CD14-positive monocyte (primary cell): Measurements from ENCODE around the gene GRK3. TPM values are rescaled to one million over a fixed set of nuclear protein-coding genes. Genes with fewer than 3 reads are reported as not detected.

ENCODE experiments used
- DNase-seq, 3 donors: peaks; one replicate each; pipeline ENCODE4 v3.0.0-alpha.2; 2011 to 2022
- H2AFZ ChIP-seq: 2 replicates; pipeline ENCODE4 v1.6.0; 2012; ENCODE audit warnings: mild to moderate bottlenecking, low read depth, low read length, inconsistent platforms; ENCODE audit not compliant: insufficient read depth, poor library complexity, severe bottlenecking
- H3K27ac ChIP-seq, 2 donors: 1 replicate in 1 of 2; 2 replicates in 1 of 2; pipeline ENCODE4 v1.5.1; 2012 to 2013; ENCODE audit warnings: low read length in 2 of 2, control low read depth in 1 of 2, inconsistent platforms in 1 of 2, low read depth in 1 of 2, mild to moderate bottlenecking in 1 of 2
- H3K27me3 ChIP-seq, 2 donors: one replicate each; pipeline versions ENCODE4 v1.6.0 to v1.6.1; 2011 to 2013; ENCODE audit warnings: low read length in 2 of 2; ENCODE audit not compliant: control insufficient read depth in 2 of 2, insufficient read depth in 2 of 2
- H3K36me3 ChIP-seq, 2 donors: replicated peaks in 1 of 2; 1 replicate in 1 of 2; 2 replicates in 1 of 2; pipeline versions ENCODE4 v1.5.1 to v1.6.1; 2012 to 2013; ENCODE audit warnings: low read length in 2 of 2, control low read depth in 1 of 2, inconsistent platforms in 1 of 2, mild to moderate bottlenecking in 1 of 2; ENCODE audit not compliant: insufficient read depth in 2 of 2, control insufficient read depth in 1 of 2
- H3K4me1 ChIP-seq, 2 donors: 1 replicate in 1 of 2; 2 replicates in 1 of 2; pipeline versions ENCODE4 v1.5.1 to v1.6.1; 2012 to 2013; ENCODE audit warnings: low read length in 2 of 2, control low read depth in 1 of 2, inconsistent platforms in 1 of 2, mild to moderate bottlenecking in 1 of 2, moderate library complexity in 1 of 2; ENCODE audit not compliant: insufficient read depth in 2 of 2, control insufficient read depth in 1 of 2
- H3K4me2 ChIP-seq: replicated peaks from 2 replicates; pipeline ENCODE3; 2012; ENCODE audit warnings: low read length, moderate library complexity, mild to moderate bottlenecking; ENCODE audit not compliant: poor library complexity, severe bottlenecking; ENCODE audit errors: extremely low read depth
- H3K4me3 ChIP-seq, 3 experiments: fragments of 200-600 bp in 1 of 3; sonication (generic) in 1 of 3; replicated peaks in 1 of 3; 1 replicate in 2 of 3; 2 replicates in 1 of 3; pipeline ENCODE4 v1.5.1; 2011 to 2013; ENCODE audit warnings: low read length in 3 of 3, mild to moderate bottlenecking in 3 of 3, control low read depth in 2 of 3, low read depth in 2 of 3, inconsistent platforms in 1 of 3, moderate library complexity in 1 of 3
- H3K79me2 ChIP-seq: 2 replicates; pipeline ENCODE4 v1.6.0; 2012; ENCODE audit warnings: mild to moderate bottlenecking, control low read depth, inconsistent platforms, low read length, moderate library complexity; ENCODE audit not compliant: insufficient read depth
- H3K9ac ChIP-seq: 2 replicates; pipeline ENCODE4 v1.6.0; 2017; ENCODE audit warnings: low read length, mild to moderate bottlenecking; ENCODE audit not compliant: insufficient read depth, poor library complexity, severe bottlenecking
- H3K9me3 ChIP-seq, 2 donors: replicated peaks in 1 of 2; 1 replicate in 1 of 2; 2 replicates in 1 of 2; pipeline versions ENCODE4 v1.5.1 to v1.6.1; 2012 to 2013; ENCODE audit warnings: low read length in 2 of 2, control low read depth in 1 of 2; ENCODE audit not compliant: control insufficient read depth in 1 of 2, insufficient read depth in 1 of 2
- H4K20me1 ChIP-seq: 2 replicates; pipeline ENCODE4 v1.6.0; 2012; ENCODE audit warnings: mild to moderate bottlenecking, low read length, control low read depth, moderate library complexity; ENCODE audit not compliant: insufficient read depth
- H3K27ac Mint-ChIP-seq, 7 donors: one replicate each; pipeline ENCODE4 v1.8.0; 2020; ENCODE audit warnings: mild to moderate bottlenecking in 7 of 7, mixed read lengths in 7 of 7, moderate library complexity in 6 of 7, inconsistent platforms in 2 of 7
- H3K27me3 Mint-ChIP-seq, 3 donors: one replicate each; pipeline ENCODE4 v1.8.0; 2021 to 2022; ENCODE audit warnings: low read depth in 3 of 3, mild to moderate bottlenecking in 3 of 3, mixed read lengths in 3 of 3, moderate library complexity in 3 of 3, inconsistent platforms in 1 of 3
- H3K36me3 Mint-ChIP-seq, 2 donors: one replicate each; pipeline ENCODE4 v1.8.0; 2020; ENCODE audit warnings: mixed read lengths in 2 of 2, inconsistent platforms in 1 of 2, mild to moderate bottlenecking in 1 of 2
- H3K4me1 Mint-ChIP-seq: one replicate; pipeline ENCODE4 v1.8.0; 2020; ENCODE audit warnings: mild to moderate bottlenecking, mixed read lengths
- H3K4me3 Mint-ChIP-seq, 2 donors: one replicate each; pipeline ENCODE4 v1.8.0; 2020; ENCODE audit warnings: mild to moderate bottlenecking in 2 of 2, mixed read lengths in 2 of 2, moderate library complexity in 1 of 2
- H3K9me3 Mint-ChIP-seq, 7 donors: one replicate each; pipeline ENCODE4 v1.8.0; 2020 to 2022; ENCODE audit warnings: mixed read lengths in 7 of 7, mild to moderate bottlenecking in 6 of 7, moderate library complexity in 6 of 7, inconsistent platforms in 2 of 7
- WGBS: methylation state at CpG from one replicate; pipeline ENCODE4 v1.1.5; 2013; ENCODE audit warnings: missing lambda C conversion rate; ENCODE audit not compliant: insufficient coverage; 5-methylcytosine and 5-hydroxymethylcytosine counted together
- intact Hi-C, 2 donors: fragments of 100-400 bp; cut with micrococcal nuclease; formaldehyde crosslinking; loops; one replicate each; pipeline versions ENCODE4 v1.15.0 to v1.15.1; 2023
- polyA plus RNA-seq, 3 donors: library from polyadenylated mRNA; depleted of rRNA in 1 of 3; unstranded in 2 of 3; stranded (reverse) in 1 of 3; fragments of 300-500 nt in 2 of 3; fragments of >200 nt in 1 of 3; fragmentation: Illumina TruSeq in 2 of 3; gene quantifications; 1 replicate in 2 of 3; 2 replicates in 1 of 3; pipeline ENCODE4 v1.2.3, GENCODE V29; 2012 to 2021
- TF ChIP-seq, protein P1 (sequence below): fragments of 200-600 bp; IDR thresholded peaks from one replicate; pipeline ENCODE4 v1.8.0; 2022; ENCODE audit warnings: antibody characterized with exemption, mild to moderate bottlenecking

The GRK3 gene
- polyA plus RNA-seq, 3 donors = 8.3 to 33.3 (median 9.6) TPM

DNA sequence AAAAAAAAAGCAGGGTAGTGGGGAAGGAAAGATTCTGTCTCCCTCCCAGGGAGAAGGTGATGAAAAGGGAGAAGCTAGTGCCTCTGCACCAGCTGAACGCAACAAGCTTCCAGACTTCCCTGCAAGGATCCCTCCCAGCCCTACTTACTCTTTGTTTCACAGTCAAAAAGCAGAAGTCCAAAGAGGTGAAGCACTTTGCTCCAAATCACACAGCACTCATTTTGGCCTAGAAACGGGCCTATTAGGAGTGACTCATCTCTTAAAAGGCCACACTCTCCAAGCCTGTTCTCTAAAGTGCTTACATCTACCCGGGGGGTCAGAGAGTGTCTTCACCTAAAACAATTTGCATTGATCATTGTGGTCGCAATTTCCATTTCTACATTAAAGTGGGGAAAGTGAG lies 17.7 kb upstream of the GRK3 start:
- no peaks in the 10 kb centered on the region for H3K36me3 Mint-ChIP-seq
- peak overlapping the region in 1 of 3 experiments; percentile 15 for H3K4me3 ChIP-seq
- H3K27me3 Mint-ChIP-seq = peaks cover 0 to 4% (median under 1%) of the 10 kb centered on the region in 3 donors
- no peak overlapping the region for H3K9ac ChIP-seq
- no peak overlapping the region for H3K4me3 Mint-ChIP-seq
- peaks cover 0 to 8% (median 0%) of the 10 kb centered on the region in 7 donors for H3K9me3 Mint-ChIP-seq
- H4K20me1 ChIP-seq = peaks cover 10% of the 10 kb centered on the region
- H3K27ac ChIP-seq = peak overlapping the region in 1 of 2 donors; percentile 63
- DNase-seq = peak; percentile 78 to 90 (median 85)
- peak overlapping the region; percentile 47 to 94 (median 78) for H3K27ac Mint-ChIP-seq
- TF ChIP-seq, protein P1, sequence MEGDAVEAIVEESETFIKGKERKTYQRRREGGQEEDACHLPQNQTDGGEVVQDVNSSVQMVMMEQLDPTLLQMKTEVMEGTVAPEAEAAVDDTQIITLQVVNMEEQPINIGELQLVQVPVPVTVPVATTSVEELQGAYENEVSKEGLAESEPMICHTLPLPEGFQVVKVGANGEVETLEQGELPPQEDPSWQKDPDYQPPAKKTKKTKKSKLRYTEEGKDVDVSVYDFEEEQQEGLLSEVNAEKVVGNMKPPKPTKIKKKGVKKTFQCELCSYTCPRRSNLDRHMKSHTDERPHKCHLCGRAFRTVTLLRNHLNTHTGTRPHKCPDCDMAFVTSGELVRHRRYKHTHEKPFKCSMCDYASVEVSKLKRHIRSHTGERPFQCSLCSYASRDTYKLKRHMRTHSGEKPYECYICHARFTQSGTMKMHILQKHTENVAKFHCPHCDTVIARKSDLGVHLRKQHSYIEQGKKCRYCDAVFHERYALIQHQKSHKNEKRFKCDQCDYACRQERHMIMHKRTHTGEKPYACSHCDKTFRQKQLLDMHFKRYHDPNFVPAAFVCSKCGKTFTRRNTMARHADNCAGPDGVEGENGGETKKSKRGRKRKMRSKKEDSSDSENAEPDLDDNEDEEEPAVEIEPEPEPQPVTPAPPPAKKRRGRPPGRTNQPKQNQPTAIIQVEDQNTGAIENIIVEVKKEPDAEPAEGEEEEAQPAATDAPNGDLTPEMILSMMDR = no peak
- intact Hi-C loops = loop anchor here in 1 of 2 donors (5.0 kb wide), 1 partner anchor 36 kb away; no protein-coding TSS in a partner anchor
- H3K4me2 ChIP-seq = peak overlapping the region; percentile 14
- H3K4me1 ChIP-seq = peaks cover 36 to 42% of the 10 kb centered on the region in 2 donors
- peaks cover 0 to 8% of the 10 kb centered on the region in 2 donors for H3K9me3 ChIP-seq
- H3K36me3 ChIP-seq = no peaks in the 10 kb centered on the region
- WGBS = no CpG with 5 or more reads among the region's 4 CpGs
- H3K79me2 ChIP-seq = no peaks in the 10 kb centered on the region
- H3K27me3 ChIP-seq = no peaks in the 10 kb centered on the region
- no peak overlapping the region for H2AFZ ChIP-seq
- H3K4me1 Mint-ChIP-seq = peaks cover 41% of the 10 kb centered on the region

GRCh38 chr22:25548866-25549464 lies 15.5 kb upstream of the GRK3 start:
- 60% methylated on average over 8 of the region's 10 CpGs for WGBS
- DNase-seq = no peak
- Mint-ChIP-seq H3K4me1 (peaks cover 37% of the 10 kb centered on the region), H3K27me3 (peaks cover 0 to 4% (median 2%) of the 10 kb centered on the region in 3 donors), H3K36me3 (no peaks in the 10 kb centered on the region), H3K9me3 (peaks cover 0 to 5% (median 0%) of the 10 kb centered on the region in 7 donors), H3K4me3 (no peak overlapping the region), H3K27ac (no peak overlapping the region)
- H3K79me2 ChIP-seq = no peaks in the 10 kb centered on the region
- no peak overlapping the region for H2AFZ ChIP-seq
- no peak overlapping the region for H3K4me3 ChIP-seq
- H3K27me3 ChIP-seq = no peaks in the 10 kb centered on the region
- intact Hi-C loops = loop anchor here in 1 of 2 donors (5.0 kb wide), 1 partner anchor 33 kb away; no protein-coding TSS in a partner anchor
- H3K9ac ChIP-seq = no peak overlapping the region
- H4K20me1 ChIP-seq = peaks cover 10% of the 10 kb centered on the region
- no peak overlapping the region for H3K27ac ChIP-seq
- peaks cover 0 to 8% of the 10 kb centered on the region in 2 donors for H3K9me3 ChIP-seq
- H3K36me3 ChIP-seq = no peaks in the 10 kb centered on the region
- TF ChIP-seq, protein P1 = no peak
- no peak overlapping the region for H3K4me2 ChIP-seq
- peaks cover 32 to 38% of the 10 kb centered on the region in 2 donors for H3K4me1 ChIP-seq
